GM06990 (cell line): Measurements from ENCODE around the gene RAP1GAP2.
A peak's percentile ranks its signal among the peaks of the same experiment; 100 is the strongest.

Experiments used
- DNase-seq: peaks from one replicate; pipeline ENCODE4 v3.0.0-alpha.2; 2011; ENCODE audit not compliant: insufficient read length; ENCODE audit errors: extremely low read depth
- H3K27me3 ChIP-seq: replicated peaks from 2 replicates; pipeline ENCODE4 v1.6.0; 2011; ENCODE audit warnings: low read length; ENCODE audit not compliant: control insufficient read depth, insufficient read depth
- H3K36me3 ChIP-seq: 2 replicates; pipeline ENCODE4 v1.5.1; 2011; ENCODE audit warnings: low read length; ENCODE audit not compliant: control insufficient read depth, insufficient read depth
- H3K4me3 ChIP-seq: replicated peaks from 2 replicates; pipeline ENCODE4 v1.5.1; 2011; ENCODE audit warnings: low read depth, mild to moderate bottlenecking, control low read depth, low read length
- TF ChIP-seq, protein P1 (sequence below): IDR thresholded peaks from 2 replicates; pipeline ENCODE4 v1.5.1; 2011; ENCODE audit warnings: low read length, control low read depth, mild to moderate bottlenecking, inconsistent platforms; ENCODE audit not compliant: insufficient read depth, poor library complexity, severe bottlenecking

Gene RAP1GAP2

GRCh38 chr17:2835780-2836179 is 39.5 kb downstream of the RAP1GAP2 start:
- TF ChIP-seq, protein P1, sequence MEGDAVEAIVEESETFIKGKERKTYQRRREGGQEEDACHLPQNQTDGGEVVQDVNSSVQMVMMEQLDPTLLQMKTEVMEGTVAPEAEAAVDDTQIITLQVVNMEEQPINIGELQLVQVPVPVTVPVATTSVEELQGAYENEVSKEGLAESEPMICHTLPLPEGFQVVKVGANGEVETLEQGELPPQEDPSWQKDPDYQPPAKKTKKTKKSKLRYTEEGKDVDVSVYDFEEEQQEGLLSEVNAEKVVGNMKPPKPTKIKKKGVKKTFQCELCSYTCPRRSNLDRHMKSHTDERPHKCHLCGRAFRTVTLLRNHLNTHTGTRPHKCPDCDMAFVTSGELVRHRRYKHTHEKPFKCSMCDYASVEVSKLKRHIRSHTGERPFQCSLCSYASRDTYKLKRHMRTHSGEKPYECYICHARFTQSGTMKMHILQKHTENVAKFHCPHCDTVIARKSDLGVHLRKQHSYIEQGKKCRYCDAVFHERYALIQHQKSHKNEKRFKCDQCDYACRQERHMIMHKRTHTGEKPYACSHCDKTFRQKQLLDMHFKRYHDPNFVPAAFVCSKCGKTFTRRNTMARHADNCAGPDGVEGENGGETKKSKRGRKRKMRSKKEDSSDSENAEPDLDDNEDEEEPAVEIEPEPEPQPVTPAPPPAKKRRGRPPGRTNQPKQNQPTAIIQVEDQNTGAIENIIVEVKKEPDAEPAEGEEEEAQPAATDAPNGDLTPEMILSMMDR: no peak
- H3K27me3 ChIP-seq: no peaks in the 10 kb centered on the region; the same call in 1 of the 2 replicates
- DNase-seq: no peak
- no peaks in the 10 kb centered on the region for H3K36me3 ChIP-seq
- no peak overlapping the region for H3K4me3 ChIP-seq

DNA sequence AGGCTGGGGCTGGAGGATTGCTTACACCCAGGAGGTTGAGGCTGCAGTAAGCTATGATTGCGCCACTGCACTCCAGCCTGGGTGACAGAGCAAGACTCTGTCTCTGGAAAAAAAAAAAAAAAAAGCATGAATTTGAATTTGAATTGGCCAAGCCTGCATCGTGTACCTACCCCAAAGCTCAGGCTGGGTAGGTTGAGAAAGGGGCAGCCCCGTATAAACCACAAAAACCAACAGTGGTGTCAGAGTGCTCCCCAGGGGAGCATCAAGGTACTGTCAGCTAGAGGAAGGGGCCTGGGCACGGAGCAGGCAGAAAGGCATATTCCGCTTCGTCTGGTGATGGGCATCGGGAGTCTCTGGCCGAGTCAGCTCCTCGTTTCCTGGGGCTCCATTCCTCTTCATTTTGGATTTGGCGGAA is 40.9 kb downstream of the RAP1GAP2 start:
- DNase-seq: peak; percentile 50
- no peaks in the 10 kb centered on the region; the same call in 1 of the 2 replicates for H3K27me3 ChIP-seq
- TF ChIP-seq, protein P1: peak; percentile 57

DNA sequence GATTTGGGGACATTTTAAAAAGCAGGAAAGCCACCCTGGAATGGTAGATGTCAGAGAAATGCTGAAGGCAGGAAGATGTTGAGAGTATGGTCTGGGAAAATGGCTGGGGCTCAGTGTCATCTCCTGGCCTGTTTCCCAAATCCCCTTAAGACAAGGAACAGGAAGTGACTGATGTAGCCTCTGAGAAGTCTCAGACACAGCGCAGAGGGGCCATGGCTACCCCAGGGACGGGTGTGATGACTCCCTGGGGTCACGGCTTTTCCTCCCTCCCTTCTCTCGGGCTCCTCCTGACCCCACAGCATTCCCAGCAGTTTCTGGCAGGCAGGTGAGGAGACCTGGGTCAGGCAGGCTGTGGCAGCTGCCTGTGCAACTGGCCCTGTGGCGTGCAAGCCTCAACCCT is 45.4 kb downstream of the RAP1GAP2 start:
- TF ChIP-seq, protein P1: no peak

More for the DNA sequence above, 40.9 kb downstream of the RAP1GAP2 start:
- H3K4me3 ChIP-seq: no peak overlapping the region
- H3K36me3 ChIP-seq: no peaks in the 10 kb centered on the region

GRCh38 chr17:2842464-2842863 is 46.2 kb downstream of the RAP1GAP2 start:
- no peaks in the 10 kb centered on the region for H3K36me3 ChIP-seq
- TF ChIP-seq, protein P1: no peak
- no peaks in the 10 kb centered on the region for H3K27me3 ChIP-seq
- no peak overlapping the region for H3K4me3 ChIP-seq
- DNase-seq: no peak

More for the DNA sequence above, 45.4 kb downstream of the RAP1GAP2 start:
- no peak for DNase-seq
- Histone ChIP-seq H3K27me3 (no peaks in the 10 kb centered on the region), H3K36me3 (no peaks in the 10 kb centered on the region), H3K4me3 (no peak overlapping the region)

GRCh38 chr17:2844416-2844815 is 48.2 kb downstream of the RAP1GAP2 start:
- Histone ChIP-seq H3K27me3 (no peaks in the 10 kb centered on the region), H3K36me3 (no peaks in the 10 kb centered on the region), H3K4me3 (no peak overlapping the region)
- DNase-seq: no peak
- TF ChIP-seq, protein P1: no peak
